Natural killer cell (primary cell): ENCODE measurements around the gene CCDC15. TPM values are rescaled to one million over a fixed set of nuclear protein-coding genes. Genes with fewer than 3 reads are reported as not detected.
A peak's percentile ranks its signal among the peaks of the same experiment; 100 is the strongest.

Experiments used
- ATAC-seq, 3 donors: fragments of 150-1000 bp in 2 of 3; fragments of 200-7000 bp in 1 of 3; cut with Tn5 transposase; 1 replicate in 1 of 3; 2 replicates in 2 of 3; pipeline ENCODE4 v1.10.0; 2021; ENCODE audit warnings: mild to moderate bottlenecking in 2 of 3, moderate library complexity in 2 of 3
- DNase-seq, 2 donors: peaks; one replicate each; pipeline versions ENCODE4 v3.0.0 to v3.0.0-alpha.2; 2013 to 2021; ENCODE audit warnings: mixed read lengths in 1 of 2
- H3K27ac ChIP-seq: one replicate; pipeline ENCODE4 v1.5.1; 2013; ENCODE audit warnings: mild to moderate bottlenecking, low read length
- H3K27me3 ChIP-seq: one replicate; pipeline ENCODE4 v1.6.1; 2013; ENCODE audit warnings: low read length; ENCODE audit not compliant: control insufficient read depth, insufficient read depth
- H3K36me3 ChIP-seq: one replicate; pipeline ENCODE4 v1.6.1; 2013; ENCODE audit warnings: low read length; ENCODE audit not compliant: control insufficient read depth, insufficient read depth
- H3K4me1 ChIP-seq: one replicate; pipeline ENCODE4 v1.6.1; 2013; ENCODE audit warnings: low read length; ENCODE audit not compliant: control insufficient read depth, insufficient read depth
- H3K4me3 ChIP-seq: one replicate; pipeline ENCODE4 v1.5.1; 2013; ENCODE audit warnings: low read length
- H3K9me3 ChIP-seq: one replicate; pipeline ENCODE4 v1.6.1; 2013; ENCODE audit warnings: low read length; ENCODE audit not compliant: control insufficient read depth, insufficient read depth
- H3K27ac Mint-ChIP-seq, 2 donors: one replicate each; pipeline ENCODE4 v1.8.0; 2022; ENCODE audit warnings: mild to moderate bottlenecking in 2 of 2, mixed read lengths in 2 of 2, moderate library complexity in 1 of 2
- H3K27me3 Mint-ChIP-seq, 2 donors: one replicate each; pipeline ENCODE4 v1.8.0; 2022; ENCODE audit warnings: low read depth in 2 of 2, mixed read lengths in 2 of 2
- H3K36me3 Mint-ChIP-seq: one replicate; pipeline ENCODE4 v1.8.0; 2022; ENCODE audit warnings: mixed read lengths
- H3K4me1 Mint-ChIP-seq, 2 donors: one replicate each; pipeline ENCODE4 v1.8.0; 2022; ENCODE audit warnings: mixed read lengths in 2 of 2
- H3K4me3 Mint-ChIP-seq: one replicate; pipeline ENCODE4 v1.8.0; 2022; ENCODE audit warnings: mild to moderate bottlenecking, moderate library complexity, mixed read lengths
- H3K9me3 Mint-ChIP-seq, 2 donors: one replicate each; pipeline ENCODE4 v1.8.0; 2022; ENCODE audit warnings: mixed read lengths in 2 of 2
- WGBS: methylation state at CpG from one replicate; pipeline ENCODE4 v1.1.7; 2013; ENCODE audit warnings: missing lambda C conversion rate; ENCODE audit not compliant: insufficient coverage; 5-methylcytosine and 5-hydroxymethylcytosine counted together
- intact Hi-C: fragments of 100-400 bp; cut with micrococcal nuclease; formaldehyde crosslinking; loops from one replicate; pipeline ENCODE4 v1.14.2; 2022
- total RNA-seq, 4 donors: library from RNA; stranded (reverse); fragments of 120-200 nt in 1 of 4; gene quantifications; one replicate each; pipeline versions ENCODE4 v1.2.3 to v1.2.4, GENCODE V29; 2013 to 2022
- TF ChIP-seq, protein P1 (sequence below): fragments of 200-600 bp; IDR thresholded peaks from one replicate; pipeline ENCODE4 v1.8.0; 2022; ENCODE audit warnings: antibody characterized with exemption

The CCDC15 gene
- total RNA-seq, 3 donors from 2014 or later (not counting 1 experiment from before 2014, with no cell fraction given), result 3.8 to 4.7 (median 3.9) TPM

DNA sequence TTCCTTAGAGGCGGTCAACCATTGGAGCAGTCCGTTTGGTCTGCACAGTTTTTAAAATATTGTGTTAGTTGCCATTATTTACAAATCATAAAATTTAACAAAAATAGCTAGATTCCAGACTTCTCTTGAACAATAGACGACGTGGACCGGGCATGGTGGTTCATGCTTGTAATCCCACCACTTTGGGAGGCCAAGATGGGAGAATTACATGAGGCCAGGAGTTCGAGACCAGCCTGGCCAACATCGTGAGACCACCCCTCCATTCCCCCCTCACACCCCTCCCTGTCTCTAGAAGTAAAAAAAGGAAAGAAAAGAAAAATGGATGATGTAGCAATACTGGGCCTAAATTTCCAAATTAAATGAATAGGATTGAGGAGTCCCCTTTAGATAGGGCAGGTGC lies 110.1 kb downstream of the CCDC15 start:
- Histone ChIP-seq H3K4me1 (peaks cover 13% of the 10 kb centered on the region), H3K36me3 (no peaks in the 10 kb centered on the region), H3K27ac (no peak overlapping the region), H3K4me3 (peak overlapping the region; percentile 55), H3K27me3 (no peaks in the 10 kb centered on the region), H3K9me3 (no peaks in the 10 kb centered on the region)
- H3K27ac Mint-ChIP-seq, result peak overlapping the region in 1 of 2 donors; percentile 86
- no peak for DNase-seq
- 98% methylated on average over 3 of the region's 7 CpGs for WGBS
- H3K27me3 Mint-ChIP-seq, result peaks cover 5 to 10% of the 10 kb centered on the region in 2 donors
- TF ChIP-seq, protein P1, sequence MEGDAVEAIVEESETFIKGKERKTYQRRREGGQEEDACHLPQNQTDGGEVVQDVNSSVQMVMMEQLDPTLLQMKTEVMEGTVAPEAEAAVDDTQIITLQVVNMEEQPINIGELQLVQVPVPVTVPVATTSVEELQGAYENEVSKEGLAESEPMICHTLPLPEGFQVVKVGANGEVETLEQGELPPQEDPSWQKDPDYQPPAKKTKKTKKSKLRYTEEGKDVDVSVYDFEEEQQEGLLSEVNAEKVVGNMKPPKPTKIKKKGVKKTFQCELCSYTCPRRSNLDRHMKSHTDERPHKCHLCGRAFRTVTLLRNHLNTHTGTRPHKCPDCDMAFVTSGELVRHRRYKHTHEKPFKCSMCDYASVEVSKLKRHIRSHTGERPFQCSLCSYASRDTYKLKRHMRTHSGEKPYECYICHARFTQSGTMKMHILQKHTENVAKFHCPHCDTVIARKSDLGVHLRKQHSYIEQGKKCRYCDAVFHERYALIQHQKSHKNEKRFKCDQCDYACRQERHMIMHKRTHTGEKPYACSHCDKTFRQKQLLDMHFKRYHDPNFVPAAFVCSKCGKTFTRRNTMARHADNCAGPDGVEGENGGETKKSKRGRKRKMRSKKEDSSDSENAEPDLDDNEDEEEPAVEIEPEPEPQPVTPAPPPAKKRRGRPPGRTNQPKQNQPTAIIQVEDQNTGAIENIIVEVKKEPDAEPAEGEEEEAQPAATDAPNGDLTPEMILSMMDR, result no peak
- intact Hi-C loops, result no loop called here
- no peaks in the 10 kb centered on the region for H3K36me3 Mint-ChIP-seq
- no peaks in the 10 kb centered on the region for H3K9me3 Mint-ChIP-seq
- ATAC-seq, result no peak
- peaks cover 0 to 10% of the 10 kb centered on the region in 2 donors for H3K4me1 Mint-ChIP-seq
- peak overlapping the region; percentile 80 for H3K4me3 Mint-ChIP-seq

GRCh38 chr11:125068368-125068767 lies 114.4 kb downstream of the CCDC15 start:
- no peak overlapping the region for H3K4me3 Mint-ChIP-seq
- ATAC-seq (no peak), DNase-seq (no peak)
- no peaks in the 10 kb centered on the region for H3K27me3 ChIP-seq
- WGBS, result 76% methylated on average over 3 of the region's 4 CpGs
- no peak overlapping the region for H3K4me3 ChIP-seq
- H3K27ac Mint-ChIP-seq, result no peak overlapping the region
- peaks cover 6 to 10% of the 10 kb centered on the region in 2 donors for H3K27me3 Mint-ChIP-seq
- no peaks in the 10 kb centered on the region for H3K36me3 Mint-ChIP-seq
- H3K9me3 ChIP-seq, result no peaks in the 10 kb centered on the region
- H3K4me1 Mint-ChIP-seq, result peaks cover 9 to 31% of the 10 kb centered on the region in 2 donors
- intact Hi-C loops, result no loop called here
- no peak overlapping the region for H3K27ac ChIP-seq
- peaks cover 47% of the 10 kb centered on the region for H3K4me1 ChIP-seq
- TF ChIP-seq, protein P1, result no peak
- no peaks in the 10 kb centered on the region for H3K36me3 ChIP-seq
- no peaks in the 10 kb centered on the region for H3K9me3 Mint-ChIP-seq

GRCh38 chr11:125069008-125069407 lies 115.0 kb downstream of the CCDC15 start:
- Mint-ChIP-seq H3K4me1 (peaks cover 9 to 33% of the 10 kb centered on the region in 2 donors), H3K27me3 (peaks cover 6 to 10% of the 10 kb centered on the region in 2 donors), H3K36me3 (no peaks in the 10 kb centered on the region), H3K4me3 (no peak overlapping the region), H3K9me3 (no peaks in the 10 kb centered on the region), H3K27ac (peak overlapping the region in 1 of 2 donors; percentile 87)
- WGBS, result 100% methylated on average over 1 of the region's 4 CpGs
- Histone ChIP-seq H3K36me3 (no peaks in the 10 kb centered on the region), H3K4me3 (no peak overlapping the region), H3K4me1 (peaks cover 47% of the 10 kb centered on the region), H3K27me3 (no peaks in the 10 kb centered on the region), H3K27ac (no peak overlapping the region), H3K9me3 (no peaks in the 10 kb centered on the region)
- DNase-seq, result no peak
- ATAC-seq, result no peak
- TF ChIP-seq, protein P1, result no peak
- intact Hi-C loops, result no loop called here

- peak overlapping the region in 1 of 2 donors; percentile 87 for H3K27ac Mint-ChIP-seq
- 67% methylated on average over 5 of the region's 5 CpGs for WGBS
These were observed 115.8 kb downstream of the CCDC15 start for GRCh38 chr11:125069796-125070195.

More at GRCh38 chr11:125069796-125070195, 115.8 kb downstream of the CCDC15 start:
- H3K4me3 Mint-ChIP-seq, result no peak overlapping the region
- peaks cover 2 to 10% of the 10 kb centered on the region in 2 donors for H3K27me3 Mint-ChIP-seq
- no peaks in the 10 kb centered on the region for H3K9me3 ChIP-seq
- no peaks in the 10 kb centered on the region for H3K36me3 ChIP-seq
- no peaks in the 10 kb centered on the region for H3K36me3 Mint-ChIP-seq
- H3K27ac ChIP-seq, result peak overlapping the region; percentile 54
- intact Hi-C loops, result no loop called here
- H3K27me3 ChIP-seq, result no peaks in the 10 kb centered on the region
- H3K4me1 ChIP-seq, result peaks cover 48% of the 10 kb centered on the region
- TF ChIP-seq, protein P1, result no peak
- no peaks in the 10 kb centered on the region for H3K9me3 Mint-ChIP-seq
- H3K4me1 Mint-ChIP-seq, result peaks cover 9 to 36% of the 10 kb centered on the region in 2 donors
- no peak overlapping the region for H3K4me3 ChIP-seq
- ATAC-seq, result no peak
- no peak for DNase-seq
